Chondrocyte (in vitro differentiated cells): Measurements from ENCODE around the gene CANT1. TPM values are rescaled to one million over a fixed set of nuclear protein-coding genes. Genes with fewer than 3 reads are reported as not detected.

ENCODE experiments used
- DNase-seq: peaks from one replicate; pipeline ENCODE4 v3.0.0; 2021; ENCODE audit warnings: mixed read lengths, low spot score
- H3K27ac Mint-ChIP-seq: one replicate; pipeline ENCODE4 v1.8.0; 2021; ENCODE audit warnings: mild to moderate bottlenecking, moderate library complexity, mixed read lengths; ENCODE audit not compliant: unreplicated experiment
- H3K27me3 Mint-ChIP-seq: 2 replicates; pipeline ENCODE4 v1.8.0; 2021; ENCODE audit warnings: low read depth, mixed read lengths
- H3K36me3 Mint-ChIP-seq: 2 replicates; pipeline ENCODE4 v1.8.0; 2021; ENCODE audit warnings: low read depth, mixed read lengths
- H3K4me1 Mint-ChIP-seq: 2 replicates; pipeline ENCODE4 v1.8.0; 2021; ENCODE audit warnings: low read depth, mild to moderate bottlenecking, mixed read lengths
- H3K4me3 Mint-ChIP-seq: one replicate; pipeline ENCODE4 v1.8.0; 2021; ENCODE audit warnings: mild to moderate bottlenecking, moderate library complexity, mixed read lengths; ENCODE audit not compliant: unreplicated experiment
- H3K9me3 Mint-ChIP-seq: 2 replicates; pipeline ENCODE4 v1.8.0; 2021; ENCODE audit warnings: low read depth, mixed read lengths
- CTCF ChIP-seq: fragments of 200-600 bp; sonication (generic); IDR thresholded peaks from 2 replicates; pipeline ENCODE4 v1.5.0; 2021; ENCODE audit warnings: antibody characterized with exemption, mild to moderate bottlenecking, moderate library complexity
- total RNA-seq: library from RNA; stranded (reverse); gene quantifications from 3 replicates; pipeline ENCODE4 v1.2.1, GENCODE V29; 2021

CANT1 gene
- total RNA-seq, 1 donor from 2014 or later, result 50.5 TPM

GRCh38 chr17:79026376-79027273 lies 17.1 kb upstream of the CANT1 start:
- Mint-ChIP-seq H3K4me1 (peaks cover 70% of the 10 kb centered on the region), H3K4me3 (peak overlapping the region; percentile 35), H3K36me3 (peaks cover 1% of the 10 kb centered on the region), H3K27me3 (peaks cover 4% of the 10 kb centered on the region), H3K27ac (peak overlapping the region; percentile 74), H3K9me3 (no peaks in the 10 kb centered on the region)
- TF ChIP-seq CTCF, result no peak
- DNase-seq, result no peak

GRCh38 chr17:79024901-79025737 lies 15.6 kb upstream of the CANT1 start:
- DNase-seq, result no peak
- Mint-ChIP-seq H3K4me3 (peak overlapping the region; percentile 93), H3K27ac (peak overlapping the region; percentile 80), H3K9me3 (no peaks in the 10 kb centered on the region), H3K36me3 (peaks cover 1% of the 10 kb centered on the region), H3K4me1 (peaks cover 78% of the 10 kb centered on the region), H3K27me3 (peaks cover 4% of the 10 kb centered on the region)
- TF ChIP-seq CTCF, result no peak

- Mint-ChIP-seq H3K36me3 (peaks cover 1% of the 10 kb centered on the region), H3K27ac (peak within 1 kb of the TSS; percentile 32), H3K4me1 (peaks cover 76% of the 10 kb centered on the region), H3K27me3 (peaks cover 4% of the 10 kb centered on the region), H3K9me3 (no peaks in the 10 kb centered on the region), H3K4me3 (peak within 1 kb of the TSS; percentile 93)
- TF ChIP-seq CTCF, result peak; percentile 73
- no peak for DNase-seq
These were observed 14.6 kb upstream of the CANT1 start, which contains the start of gene C1QTNF1 for GRCh38 chr17:79023886-79024771. Gene C1QTNF1, plus strand, starts transcription at chr17:79024169. Its CDS starts 19,800 bp downstream, at chr17:79043969.

- no peak for DNase-seq
- no peak for TF ChIP-seq CTCF
- Mint-ChIP-seq H3K27me3 (peaks cover 4% of the 10 kb centered on the region), H3K4me1 (peaks cover 67% of the 10 kb centered on the region), H3K36me3 (peaks cover 1% of the 10 kb centered on the region), H3K27ac (no peak overlapping the region), H3K4me3 (peak overlapping the region; percentile 93), H3K9me3 (no peaks in the 10 kb centered on the region)
These were observed 13.7 kb upstream of the CANT1 start for GRCh38 chr17:79023180-79023705.
